Suprapubic skin (tissue), 4 donors: ENCODE data around the gene CCL21.

Experiments
- CTCF ChIP-seq, 2 donors: fragments of 200-600 bp in 1 of 2; fragments of 450-650 bp in 1 of 2; sonication (generic) in 1 of 2; IDR thresholded peaks; one replicate each; pipeline ENCODE4 v1.5.1; 2016 to 2019; ENCODE audit warnings: antibody characterized with exemption in 2 of 2, mild to moderate bottlenecking in 1 of 2, moderate library complexity in 1 of 2
- EP300 ChIP-seq: sonication (generic); formaldehyde crosslinking; IDR thresholded peaks from one replicate; pipeline ENCODE4 v1.6.1; 2017; ENCODE audit warnings: antibody characterized with exemption
- POLR2A ChIP-seq, 2 donors: fragments of 450-650 bp; IDR thresholded peaks; one replicate each; pipeline ENCODE4 v1.6.1; 2017; ENCODE audit warnings: antibody characterized with exemption in 2 of 2, mild to moderate bottlenecking in 2 of 2, moderate library complexity in 2 of 2
- POLR2AphosphoS5 ChIP-seq, 3 donors: sonication (generic); formaldehyde crosslinking; IDR thresholded peaks; one replicate each; pipeline ENCODE4 v1.6.1; 2017; ENCODE audit warnings: antibody characterized with exemption in 3 of 3

DNA sequence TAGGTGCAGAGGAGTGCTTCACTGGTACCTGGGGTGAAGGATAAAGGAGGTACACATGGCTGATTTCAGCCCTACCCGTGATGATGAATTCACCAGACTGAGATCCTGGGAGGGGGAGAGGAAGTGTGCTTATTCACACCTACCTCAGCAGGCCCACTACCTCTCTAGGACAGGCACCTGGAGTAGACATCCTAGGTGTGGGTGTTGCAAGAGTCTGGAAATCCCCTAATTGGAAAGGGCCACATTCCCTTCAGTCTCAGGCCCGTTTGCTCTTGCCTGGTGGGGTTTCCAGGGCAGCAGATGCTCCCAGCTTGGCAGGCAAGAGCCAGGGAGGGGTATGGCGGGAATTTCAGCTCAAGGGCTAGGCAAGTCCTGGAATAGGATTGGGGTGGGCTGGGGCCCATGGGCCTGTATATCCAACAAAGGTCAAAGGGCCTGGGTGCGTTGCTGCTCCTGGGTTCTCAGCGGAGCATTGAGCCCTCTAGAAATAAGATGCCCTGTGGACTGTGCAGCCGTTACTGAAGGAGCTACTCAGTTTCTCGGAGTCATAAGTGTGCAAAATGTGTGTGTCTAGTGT, 5.8 kb upstream of the CCL21 start:
- no peak for TF ChIP-seq CTCF (IDR thresholded peaks at IDR 0.05)
- no peak for TF ChIP-seq POLR2AphosphoS5 (IDR thresholded peaks at IDR 0.05)
- TF ChIP-seq EP300 = no peak
- TF ChIP-seq POLR2A (IDR thresholded peaks at IDR 0.05) = no peak
